AG04449 (cell line): ENCODE measurements around the gene ALG8.
"Not testable (repeated sequence)": the region's sequence is repeated elsewhere in the genome, so short reads cannot be mapped to it uniquely, and the experiment has no call there.

Source experiments
- CTCF ChIA-PET: fragments of 350-600 bp; formaldehyde crosslinking; extraction: SDS; loops from one replicate; lab custom pipeline; 2021; ENCODE audit warnings: antibody characterized with exemption; lab: Yijun Ruan, JAX
- POLR2A ChIA-PET: fragments of 400-600, 350-600 bp; formaldehyde crosslinking; extraction: SDS; loops from one replicate; lab custom pipeline; 2020; ENCODE audit warnings: antibody characterized with exemption, inconsistent platforms; lab: Yijun Ruan, JAX
- DNase-seq: peaks from one replicate; pipeline ENCODE4 v3.0.0-alpha.2; 2010; ENCODE audit warnings: low read depth, low spot score
- H3K4me3 ChIP-seq: 2 replicates; pipeline ENCODE4 v1.5.1; 2011; ENCODE audit warnings: low read depth, mild to moderate bottlenecking, control low read depth, low read length
- TF ChIP-seq, protein P1 (sequence below): IDR thresholded peaks from one replicate; pipeline ENCODE4 v1.5.1; 2011; ENCODE audit warnings: mild to moderate bottlenecking, moderate library complexity, low read length, control low read depth, inconsistent platforms; ENCODE audit not compliant: insufficient read depth; ENCODE audit errors: missing control alignments

Gene ALG8

DNA sequence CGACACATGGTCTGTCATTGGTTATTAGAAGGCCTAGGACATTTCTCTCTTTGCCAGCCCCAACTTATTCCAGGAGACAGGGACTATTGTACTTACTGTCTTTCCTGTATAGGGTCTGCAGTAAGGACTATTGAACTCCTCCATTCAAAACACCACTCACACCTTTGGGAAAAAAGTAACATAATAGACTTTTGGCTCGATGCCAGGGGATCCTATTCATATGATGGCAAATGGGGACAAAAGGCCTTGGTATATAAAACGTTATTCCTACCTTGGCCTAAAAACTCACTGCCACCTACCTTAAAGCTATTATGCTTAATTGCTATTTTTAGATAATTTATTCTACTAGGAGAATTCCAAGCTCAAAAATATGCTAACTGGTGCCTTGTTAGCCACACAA lies 53.5 kb downstream of the ALG8 start:
- ChIA-PET POLR2A (no interaction called here), CTCF (interaction anchor here (1.0 to 2.8 kb wide), 2 partner anchors 9 to 40 kb away, joined by 3 to 7 read pairs; no protein-coding TSS in a partner anchor)
- TF ChIP-seq, protein P1, sequence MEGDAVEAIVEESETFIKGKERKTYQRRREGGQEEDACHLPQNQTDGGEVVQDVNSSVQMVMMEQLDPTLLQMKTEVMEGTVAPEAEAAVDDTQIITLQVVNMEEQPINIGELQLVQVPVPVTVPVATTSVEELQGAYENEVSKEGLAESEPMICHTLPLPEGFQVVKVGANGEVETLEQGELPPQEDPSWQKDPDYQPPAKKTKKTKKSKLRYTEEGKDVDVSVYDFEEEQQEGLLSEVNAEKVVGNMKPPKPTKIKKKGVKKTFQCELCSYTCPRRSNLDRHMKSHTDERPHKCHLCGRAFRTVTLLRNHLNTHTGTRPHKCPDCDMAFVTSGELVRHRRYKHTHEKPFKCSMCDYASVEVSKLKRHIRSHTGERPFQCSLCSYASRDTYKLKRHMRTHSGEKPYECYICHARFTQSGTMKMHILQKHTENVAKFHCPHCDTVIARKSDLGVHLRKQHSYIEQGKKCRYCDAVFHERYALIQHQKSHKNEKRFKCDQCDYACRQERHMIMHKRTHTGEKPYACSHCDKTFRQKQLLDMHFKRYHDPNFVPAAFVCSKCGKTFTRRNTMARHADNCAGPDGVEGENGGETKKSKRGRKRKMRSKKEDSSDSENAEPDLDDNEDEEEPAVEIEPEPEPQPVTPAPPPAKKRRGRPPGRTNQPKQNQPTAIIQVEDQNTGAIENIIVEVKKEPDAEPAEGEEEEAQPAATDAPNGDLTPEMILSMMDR: no peak
- DNase-seq: no peak
- H3K4me3 ChIP-seq: no peak overlapping the region

DNA sequence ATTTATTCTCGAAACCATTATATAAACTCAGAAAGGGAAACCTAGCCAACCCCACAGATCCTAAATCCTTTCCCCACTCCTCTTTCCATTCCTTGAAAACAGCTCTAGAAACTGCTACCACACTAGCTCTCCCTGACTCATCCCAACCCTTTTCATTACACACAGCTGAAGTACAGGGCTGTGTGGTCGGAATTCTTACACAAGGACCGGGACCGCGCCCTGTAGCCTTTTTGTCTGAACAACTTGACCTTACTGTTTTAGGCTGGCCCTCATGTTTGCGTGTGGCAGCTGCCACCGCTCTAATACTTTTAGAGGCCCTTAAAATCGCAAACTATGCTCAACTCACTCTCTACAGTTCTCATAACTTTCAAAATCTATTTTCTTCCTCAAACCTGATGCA lies 54.9 kb downstream of the ALG8 start:
- POLR2A ChIA-PET, H3K4me3 ChIP-seq, CTCF ChIA-PET, DNase-seq: not testable (repeated sequence)

DNA sequence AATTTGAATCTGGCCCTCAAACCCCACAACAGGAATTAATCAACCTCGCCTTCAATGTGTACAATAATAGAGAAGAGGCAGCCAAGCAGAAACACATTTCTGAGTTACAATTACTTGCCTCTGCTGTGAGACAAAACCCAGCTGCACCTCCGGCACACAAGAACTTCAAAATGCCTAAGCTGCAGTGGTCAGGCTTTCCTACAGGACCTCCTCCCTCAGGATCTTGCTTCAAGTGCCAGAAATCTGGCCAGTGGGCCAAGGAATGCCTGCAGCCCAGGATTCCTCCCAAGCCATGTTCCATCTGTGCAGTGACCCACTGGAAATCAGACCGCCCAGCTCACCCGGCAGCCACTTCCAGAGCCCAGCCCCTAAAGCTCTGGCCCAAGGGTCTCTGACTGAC lies 56.4 kb downstream of the ALG8 start:
- CTCF ChIA-PET: no interaction called here
- no peak overlapping the region for H3K4me3 ChIP-seq
- TF ChIP-seq, protein P1: no peak
- no peak for DNase-seq
- POLR2A ChIA-PET: no interaction called here

DNA sequence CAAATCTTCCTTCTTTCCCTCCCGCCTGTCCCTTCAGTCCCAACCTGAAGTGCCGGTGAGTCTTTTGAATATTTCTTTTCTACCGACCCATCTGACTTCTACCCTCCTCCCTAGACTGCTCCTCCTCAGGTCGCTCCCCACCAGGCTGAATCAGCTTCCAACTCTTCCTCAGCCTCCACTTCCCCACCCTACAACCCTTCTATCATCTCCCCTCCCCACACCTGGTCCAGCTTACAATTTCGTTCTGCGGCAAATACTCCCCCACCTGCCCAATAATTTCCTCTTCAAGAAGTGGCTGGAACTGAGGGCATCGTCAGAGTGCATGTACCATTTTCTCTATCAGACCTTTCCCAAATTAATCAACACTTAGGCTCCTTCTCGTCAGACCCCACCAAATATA lies 57.3 kb downstream of the ALG8 start:
- POLR2A ChIA-PET: no interaction called here
- CTCF ChIA-PET: no interaction called here
- DNase-seq: no peak
- TF ChIP-seq, protein P1: no peak
- H3K4me3 ChIP-seq: no peak overlapping the region

DNA sequence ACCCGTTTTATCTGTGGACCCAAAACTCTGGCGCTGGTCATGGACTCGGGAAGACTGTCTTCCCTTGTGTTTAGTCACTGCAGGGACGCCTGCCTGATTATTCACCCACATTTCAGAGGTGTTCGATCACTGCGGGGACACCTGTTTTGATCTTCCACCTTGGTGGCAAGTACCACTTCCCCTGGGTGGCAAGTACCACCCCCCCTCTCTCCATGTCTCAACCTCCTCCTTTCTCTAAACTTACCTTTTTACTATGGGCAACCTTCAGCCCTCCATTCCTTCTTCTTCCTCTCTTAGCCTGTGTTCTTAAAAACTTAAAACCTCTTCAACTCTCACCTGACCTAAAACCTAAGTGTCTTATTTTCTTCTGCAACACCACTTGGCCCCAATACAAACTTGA lies 57.8 kb downstream of the ALG8 start:
- ChIA-PET CTCF (no interaction called here), POLR2A (no interaction called here)
- TF ChIP-seq, protein P1: no peak
- H3K4me3 ChIP-seq: no peak overlapping the region
- no peak for DNase-seq

DNA sequence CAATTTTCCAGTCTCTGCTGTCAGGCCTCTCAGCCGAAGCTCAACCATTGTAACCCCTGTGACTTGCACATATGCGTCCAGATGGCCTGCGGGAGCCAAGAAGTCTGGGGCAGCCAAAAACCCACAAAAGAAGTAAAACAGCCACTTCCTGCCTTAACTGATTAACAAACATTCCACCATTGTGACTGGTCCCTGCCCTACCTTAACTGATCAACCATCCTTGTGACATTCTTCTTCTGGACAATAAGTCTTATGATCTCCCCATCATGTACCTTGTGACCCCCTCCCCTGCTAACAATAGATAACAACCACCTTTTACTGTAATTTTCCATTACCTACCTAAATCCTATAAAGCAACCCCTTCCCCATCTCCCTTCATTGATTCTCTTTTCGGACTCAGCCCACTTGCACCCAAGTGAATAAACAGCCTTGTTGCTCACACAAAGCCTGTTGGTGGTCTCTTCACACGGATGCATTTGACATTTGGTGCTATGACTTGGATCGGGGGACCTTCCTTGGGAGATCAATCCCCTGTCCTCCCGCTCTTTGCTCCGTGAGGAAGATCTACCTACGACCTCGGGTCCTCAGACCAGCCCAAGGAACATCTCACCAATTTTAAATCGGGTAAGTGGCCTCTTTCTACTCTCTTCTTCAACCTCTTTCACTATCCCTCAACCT lies 58.5 kb downstream of the ALG8 start:
- TF ChIP-seq, protein P1: no peak
- CTCF ChIA-PET: interaction anchor here (0.7 to 4.5 kb wide), 3 partner anchors 33 to 483 kb away, joined by 3 to 19 read pairs (median 4); no protein-coding TSS in a partner anchor
- H3K4me3 ChIP-seq: no peak overlapping the region
- DNase-seq: no peak
- POLR2A ChIA-PET: interaction anchor here (0.6 kb wide), 1 partner anchor 88 kb away, joined by 3 read pairs; no protein-coding TSS in a partner anchor
